Measurements from ENCODE around the gene FGFBP1.

FGFBP1 gene

DNA sequence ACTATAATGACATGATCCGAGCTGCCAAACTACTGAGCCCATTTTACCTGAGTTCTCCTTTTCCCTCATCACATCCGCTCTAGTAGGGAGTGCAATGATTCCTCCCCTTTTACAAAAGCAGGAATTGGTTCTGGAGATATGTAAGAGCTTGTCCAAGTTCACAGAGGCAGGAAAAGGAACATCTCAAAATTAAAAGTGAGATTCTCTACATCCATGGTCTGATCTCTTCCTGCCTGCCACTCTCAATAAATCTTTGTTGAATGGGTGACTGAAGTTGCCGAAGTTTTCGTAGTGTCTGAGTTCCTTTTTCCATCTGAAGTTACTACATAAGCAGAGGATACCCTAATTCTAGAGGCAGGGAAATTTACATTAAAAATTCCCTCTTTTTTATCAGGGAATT is at the start of gene FGFBP1:
Gene FGFBP1, minus strand, starts transcription at position 101 of the 400 bp plus-strand sequence. CDS start 2,108 bp downstream, outside the sequence.
- no peak for DNase-seq (ENCODE audit: low read depth)

DNA sequence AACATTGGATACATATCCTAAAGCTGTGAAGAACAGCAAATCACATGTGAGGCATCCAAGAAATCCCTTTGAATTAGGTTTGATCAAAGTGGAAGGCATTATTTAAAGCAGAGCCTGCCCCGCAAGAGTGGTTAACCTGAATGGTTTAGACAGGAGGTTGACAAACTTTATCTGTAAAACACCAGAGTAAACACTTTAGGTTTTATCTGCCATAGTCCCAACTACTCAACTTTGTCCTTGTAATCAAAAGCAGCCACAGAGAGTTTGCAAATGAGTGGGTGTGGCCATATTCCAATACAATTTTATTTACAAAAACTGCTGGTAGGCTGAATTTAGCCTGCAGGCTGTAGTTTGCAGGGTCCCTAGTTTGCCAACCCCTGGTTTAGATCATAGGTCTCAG is 49.7 kb upstream of the FGFBP1 start:
- DNase-seq (ENCODE audit: low read depth) = no peak

DNA sequence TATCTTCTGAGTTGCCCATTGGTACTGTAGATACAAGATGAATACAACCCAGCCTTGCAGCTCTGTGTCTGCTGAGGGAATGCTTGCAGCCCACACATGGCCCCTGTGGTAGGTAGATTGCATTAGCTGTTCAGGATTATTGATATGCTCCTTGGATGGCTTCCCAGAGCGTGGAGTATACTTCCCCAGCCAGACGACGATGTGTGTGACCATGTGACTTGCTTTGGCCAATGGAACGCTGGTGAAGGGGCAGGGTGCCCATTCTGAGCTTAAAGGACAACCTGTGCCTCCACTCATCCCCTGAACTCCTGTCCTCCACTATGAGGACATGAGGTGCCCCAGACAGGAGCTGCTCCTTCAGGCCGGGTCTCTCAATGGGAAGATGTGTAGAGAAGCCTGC is 48.4 kb upstream of the FGFBP1 start:
- no peak for DNase-seq (ENCODE audit: low read depth)

GRCh38 chr4:15983610-15984009 is 45.1 kb upstream of the FGFBP1 start:
- no peak for DNase-seq (ENCODE audit: low read depth)

GRCh38 chr4:15982842-15983524 is 44.4 kb upstream of the FGFBP1 start:
- DNase-seq (ENCODE audit: low read depth) = no peak

- no peak for DNase-seq (ENCODE audit: low read depth)
These were observed 38.2 kb upstream of the FGFBP1 start for GRCh38 chr4:15976456-15977447.

DNA sequence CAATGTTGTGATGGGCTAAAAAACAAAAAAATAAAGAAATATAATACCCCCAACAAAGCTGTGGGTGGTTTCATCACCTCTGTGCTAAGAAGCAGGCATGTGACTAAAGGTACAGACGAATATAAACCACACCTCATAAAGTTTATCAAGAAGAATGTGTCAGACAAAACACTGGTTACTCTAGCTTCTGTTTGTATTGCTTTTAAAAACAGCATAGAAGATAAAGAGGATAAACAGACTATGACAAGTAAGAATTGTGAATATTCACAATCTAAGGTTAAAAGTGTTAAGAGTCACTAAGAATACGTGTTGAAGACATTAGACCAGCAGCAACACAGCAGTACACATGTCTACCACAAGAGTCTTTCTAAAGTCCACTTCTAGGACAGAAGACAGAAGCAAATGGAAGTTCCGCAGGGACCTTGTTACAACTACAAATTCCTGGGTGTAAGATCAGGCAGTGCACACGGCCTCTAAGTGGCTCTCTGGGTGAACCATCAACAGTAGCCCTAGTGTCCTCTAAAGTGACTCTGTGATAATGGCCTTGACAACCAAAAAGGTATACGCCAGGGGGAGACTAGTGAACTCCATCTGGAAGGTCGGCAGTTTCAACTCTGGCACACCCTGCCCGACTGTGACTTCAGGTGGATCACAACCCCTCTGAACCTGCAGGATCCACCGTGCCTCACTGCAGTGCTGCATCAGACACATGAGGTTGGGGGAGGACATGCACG is 32.7 kb upstream of the FGFBP1 start:
- no peak for DNase-seq (ENCODE audit: low read depth)

DNA sequence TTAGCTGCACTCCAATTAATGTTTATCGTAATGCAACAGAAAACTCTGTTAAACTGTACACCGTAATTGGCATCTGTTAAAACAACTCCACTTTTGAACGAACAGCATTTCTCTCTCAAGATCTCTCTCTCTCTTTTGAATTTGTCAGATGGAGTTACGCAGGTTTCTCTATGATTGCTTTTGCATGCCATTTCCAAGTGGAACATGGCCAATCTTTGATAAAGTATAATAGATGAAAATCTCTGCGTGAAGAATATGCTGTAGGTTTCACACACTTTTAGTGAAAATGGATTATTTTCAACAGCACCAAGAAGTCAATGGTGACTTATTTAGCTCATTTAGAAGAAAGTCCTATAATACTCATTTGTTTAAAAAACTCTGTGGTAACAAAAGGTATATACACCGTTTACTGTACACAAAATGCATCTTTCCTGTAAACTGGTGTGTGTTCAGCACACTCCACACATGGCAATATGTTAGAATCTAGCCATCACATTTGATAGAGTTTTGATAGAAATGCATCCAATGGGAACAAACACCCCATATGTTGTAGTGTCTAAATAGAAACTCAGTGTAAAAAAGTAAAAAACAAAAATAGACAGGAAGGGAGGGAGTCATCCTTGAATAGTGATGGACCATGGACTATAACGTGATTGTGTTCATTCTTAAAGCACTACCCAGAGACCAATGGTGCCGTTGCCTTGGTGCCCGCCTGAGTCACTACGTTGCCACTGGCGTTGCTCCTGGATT is 30.2 kb upstream of the FGFBP1 start:
- no peak for DNase-seq (ENCODE audit: low read depth)

DNA sequence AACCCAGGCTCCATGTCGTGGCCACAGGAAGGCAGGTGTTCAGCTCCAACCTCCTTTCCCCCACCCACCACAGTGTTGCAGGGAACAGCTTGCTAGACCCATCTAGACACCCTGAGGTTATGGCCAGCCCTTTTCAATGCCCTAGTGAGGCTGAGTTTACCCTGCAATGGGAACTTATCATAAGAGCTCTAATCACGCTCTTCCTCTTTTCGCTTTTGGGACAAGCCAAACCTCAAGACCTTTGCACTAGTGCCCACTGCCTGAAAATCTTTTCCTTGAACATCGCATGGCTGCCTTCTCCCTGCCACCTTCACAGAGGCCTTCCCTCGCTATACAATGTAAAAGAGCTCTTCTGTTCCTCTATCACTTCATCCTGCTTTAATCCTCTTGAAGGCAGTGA is 26.8 kb upstream of the FGFBP1 start:
- no peak for DNase-seq (ENCODE audit: low read depth)

DNA sequence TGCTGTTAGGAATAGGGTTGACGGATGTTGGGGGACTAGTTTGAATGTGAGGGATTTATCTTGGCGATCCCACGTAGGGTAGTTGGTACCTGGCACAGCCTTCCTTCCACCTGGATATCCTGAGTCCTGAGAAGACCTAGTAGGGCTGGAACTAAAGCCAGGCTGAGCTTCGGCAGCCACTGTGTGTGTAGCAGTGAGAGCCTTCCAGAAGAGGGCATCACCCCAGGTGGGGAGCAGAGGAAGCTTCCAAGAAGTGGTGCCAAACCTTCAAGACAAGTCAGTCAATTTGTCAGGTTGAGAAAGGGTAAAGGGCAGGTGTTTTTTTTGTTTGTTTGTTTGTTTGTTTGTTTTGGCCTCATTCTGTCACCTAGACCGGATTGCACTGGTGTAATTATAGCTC is 25.6 kb upstream of the FGFBP1 start:
- DNase-seq (ENCODE audit: low read depth) = no peak

GRCh38 chr4:15963576-15963975 is 25.0 kb upstream of the FGFBP1 start:
- DNase-seq (ENCODE audit: low read depth) = no peak

- DNase-seq (ENCODE audit: low read depth) = peak; percentile 29
These were observed 24.5 kb upstream of the FGFBP1 start, which contains the start of gene FGFBP2 for GRCh38 chr4:15963001-15963451. TSS of gene FGFBP2 (minus strand) at chr4:15963175. CDS start at chr4:15963129, 46 bp downstream.

- no peak for DNase-seq (ENCODE audit: low read depth)
These were observed 23.4 kb upstream of the FGFBP1 start for GRCh38 chr4:15961781-15962510.

- DNase-seq (ENCODE audit: low read depth) = no peak
These were observed 20.0 kb upstream of the FGFBP1 start for GRCh38 chr4:15958562-15958961.

DNA sequence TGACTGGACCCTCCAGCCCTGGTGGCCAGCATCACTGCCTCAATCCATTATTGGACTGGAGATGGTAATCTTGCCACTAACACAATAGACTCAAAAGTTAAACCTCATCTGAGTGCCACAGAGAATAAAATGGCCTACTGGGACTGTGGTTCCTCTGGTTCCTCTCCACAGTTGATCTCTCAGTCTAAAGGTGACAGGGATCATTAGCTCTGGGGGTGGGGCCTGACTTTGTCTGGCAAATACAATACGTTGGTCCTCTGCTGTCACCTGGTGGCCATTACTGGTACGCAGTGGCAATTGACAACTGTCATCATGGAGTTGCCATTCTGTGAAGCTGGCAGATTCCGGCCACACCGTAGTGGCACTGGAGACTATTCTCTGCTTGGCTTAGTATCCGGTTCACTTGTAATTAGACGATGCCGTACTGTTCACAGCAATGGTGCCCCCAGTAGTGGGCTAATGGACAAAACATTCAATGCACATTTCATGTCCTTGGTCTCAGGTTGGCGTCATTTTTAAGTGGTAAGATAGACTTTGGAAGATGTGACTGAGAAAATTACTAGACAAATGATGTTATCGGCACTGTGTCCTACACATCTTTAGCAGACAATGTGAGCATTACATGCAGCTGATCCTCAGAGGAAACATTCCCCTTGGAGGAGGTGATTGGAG is 17.8 kb upstream of the FGFBP1 start:
- peak; percentile 27 for DNase-seq (ENCODE audit: low read depth)

DNA sequence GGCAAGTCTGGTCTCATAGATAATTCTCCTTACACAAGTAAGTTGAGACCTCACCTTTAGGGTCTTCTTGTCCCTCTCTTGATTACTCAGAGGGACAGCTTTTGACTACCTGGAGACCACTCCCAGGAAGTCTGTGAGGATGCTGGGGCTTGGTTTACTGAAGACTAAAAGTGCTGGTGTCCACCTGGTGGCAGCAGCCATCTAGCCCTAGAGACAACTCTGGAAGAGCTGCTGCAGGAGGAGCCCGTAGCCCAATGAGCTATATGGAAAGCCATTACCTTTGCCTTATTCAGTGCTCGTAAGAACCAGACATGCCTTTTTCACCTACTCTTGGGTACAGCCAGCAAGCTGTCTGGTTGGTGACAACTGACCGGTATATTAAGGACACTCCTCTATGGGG is 17.1 kb upstream of the FGFBP1 start:
- DNase-seq (ENCODE audit: low read depth) = no peak

- no peak for DNase-seq (ENCODE audit: low read depth)
These were observed 15.1 kb upstream of the FGFBP1 start for GRCh38 chr4:15953625-15954024.

DNA sequence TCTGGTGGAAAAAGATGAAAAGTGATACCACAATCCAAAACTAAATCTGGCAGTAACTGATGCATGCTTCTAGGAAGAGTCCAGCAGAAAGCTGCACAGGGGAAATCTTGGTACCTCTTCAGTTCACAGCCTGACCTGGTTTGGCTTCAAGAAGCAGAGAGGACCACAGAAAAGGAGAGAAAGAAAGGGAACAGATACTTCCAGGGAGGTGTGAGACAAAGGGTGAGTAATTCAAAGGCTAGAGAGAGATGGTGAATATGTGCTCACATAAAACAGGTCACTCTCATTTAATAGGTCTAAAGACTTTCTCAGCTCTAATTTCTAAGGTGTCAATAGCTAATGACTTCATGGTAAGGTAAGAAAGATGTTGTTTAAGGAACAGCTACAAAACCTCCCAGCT is 13.2 kb upstream of the FGFBP1 start:
- no peak for DNase-seq (ENCODE audit: low read depth)

DNA sequence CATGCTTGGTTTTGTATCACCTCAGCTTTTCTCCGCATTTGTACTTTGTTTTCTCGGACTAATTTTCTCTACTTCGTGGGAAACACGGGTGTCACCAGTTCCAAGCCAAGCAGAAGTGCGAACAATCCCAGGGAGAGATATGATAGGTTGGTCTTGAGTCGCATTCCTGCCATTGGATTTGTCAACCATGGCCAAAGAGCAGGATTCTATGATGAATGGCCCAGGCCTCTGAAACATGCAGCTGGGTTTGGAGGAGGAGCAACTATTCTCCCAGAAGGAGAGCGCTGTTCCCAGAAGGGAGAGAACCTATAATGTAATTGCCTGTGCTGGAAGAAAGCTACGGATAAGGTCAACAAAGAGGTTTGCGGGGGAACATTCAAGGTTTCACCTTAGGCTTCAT is 10.3 kb upstream of the FGFBP1 start:
- DNase-seq (ENCODE audit: low read depth) = no peak

- DNase-seq (ENCODE audit: low read depth) = no peak
These were observed 9.1 kb upstream of the FGFBP1 start for GRCh38 chr4:15947684-15948083.

All from stromal cell of bone marrow (primary cell).